NOMO-1 (cell line): ENCODE results near the gene UGT1A9.
A peak's percentile ranks its signal among the peaks of the same experiment; 100 is the strongest.
"Not testable (repeated sequence)": the region's sequence is repeated elsewhere in the genome, so short reads cannot be mapped to it uniquely, and the experiment has no call there.

ENCODE experiments used
- DNase-seq, 2 experiments: peaks; one replicate each; lab custom pipeline; 2025; ENCODE audit not compliant: unreplicated experiment in 2 of 2; lab: John Stamatoyannopoulos, UW

The UGT1A9 gene

GRCh38 chr2:233708942-233709341 lies 37.2 kb downstream of the UGT1A9 start:
- DNase-seq: no peak

GRCh38 chr2:233711312-233712008 lies 39.8 kb downstream of the UGT1A9 start:
- peak; percentile 17 to 26 for DNase-seq

GRCh38 chr2:233712611-233713261 lies 41.0 kb downstream of the UGT1A9 start, which contains the start of gene UGT1A5:
TSS of gene UGT1A5 (plus strand) at chr2:233712907. CDS start at chr2:233712992, 85 bp downstream.
- DNase-seq: no peak

GRCh38 chr2:233713262-233713615 lies 41.5 kb downstream of the UGT1A9 start:
- no peak for DNase-seq

- no peak for DNase-seq
These were observed 42.4 kb downstream of the UGT1A9 start for GRCh38 chr2:233714121-233714520.

- no peak for DNase-seq
These were observed 46.9 kb downstream of the UGT1A9 start, which contains the start of gene UGT1A4 for GRCh38 chr2:233718552-233718951. TSS of gene UGT1A4 (plus strand) at chr2:233718736. CDS start at chr2:233718821, 85 bp downstream.

GRCh38 chr2:233728723-233729301 lies 57.1 kb downstream of the UGT1A9 start, which contains the start of gene UGT1A3:
TSS of gene UGT1A3 (plus strand) at chr2:233729042. CDS start at chr2:233729127, 85 bp downstream.
- DNase-seq: no peak

- not testable (repeated sequence) for DNase-seq
These were observed 65.4 kb downstream of the UGT1A9 start for GRCh38 chr2:233736868-233737653.

GRCh38 chr2:233740870-233741269 lies 69.2 kb downstream of the UGT1A9 start:
- no peak for DNase-seq

GRCh38 chr2:233743464-233744259 lies 72.0 kb downstream of the UGT1A9 start:
- DNase-seq: no peak

- DNase-seq: no peak
These were observed 73.5 kb downstream of the UGT1A9 start for GRCh38 chr2:233745073-233745755.

- not testable (repeated sequence) for DNase-seq
These were observed 74.1 kb downstream of the UGT1A9 start for GRCh38 chr2:233745838-233746237.

GRCh38 chr2:233746475-233747282 lies 75.0 kb downstream of the UGT1A9 start:
- no peak for DNase-seq

GRCh38 chr2:233747283-233747544 lies 75.5 kb downstream of the UGT1A9 start:
- DNase-seq: no peak

GRCh38 chr2:233750689-233751088 lies 79.0 kb downstream of the UGT1A9 start:
- not testable (repeated sequence) for DNase-seq

GRCh38 chr2:233751212-233752009 lies 79.7 kb downstream of the UGT1A9 start:
- not testable (repeated sequence) for DNase-seq

- no peak for DNase-seq
These were observed 83.3 kb downstream of the UGT1A9 start for GRCh38 chr2:233754872-233755611.
